ENCODE measurements around the gene C1orf50.

The C1orf50 gene

DNA sequence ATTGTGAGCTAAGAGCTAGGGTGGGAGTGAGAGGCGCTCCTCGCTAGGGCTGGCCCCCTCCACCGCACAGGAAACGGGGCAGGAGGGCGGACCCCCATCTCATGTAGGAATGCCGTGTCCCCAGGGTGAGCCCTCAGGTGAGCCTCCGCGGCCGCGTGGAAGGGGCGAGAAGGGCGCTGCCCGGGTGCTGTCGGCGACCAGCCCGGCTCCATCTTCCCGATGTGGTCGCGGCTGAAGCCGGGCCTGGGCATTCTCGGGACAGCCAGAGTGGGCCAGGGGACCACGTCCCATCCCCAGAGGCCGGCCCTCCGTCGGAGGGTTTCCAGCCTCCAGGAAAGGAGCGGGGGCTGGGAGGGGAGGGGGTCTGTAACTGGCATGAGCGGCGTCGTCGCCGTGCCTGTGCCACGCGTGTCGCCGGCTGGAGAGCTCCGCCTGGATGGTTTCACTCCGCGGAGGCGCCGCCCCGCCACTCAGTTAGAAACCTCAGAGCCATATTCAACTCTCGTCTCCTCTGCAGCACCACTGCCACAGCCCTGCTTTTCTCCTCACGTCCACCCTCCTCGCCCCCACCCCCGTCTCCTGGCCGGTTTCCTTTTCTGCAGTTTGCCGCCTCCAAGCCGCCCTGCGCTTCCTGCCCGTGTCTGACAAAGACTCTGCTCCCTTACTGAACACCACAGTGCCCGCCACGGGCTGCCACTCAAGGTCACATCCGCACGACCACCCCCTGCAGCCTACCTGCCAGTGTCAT, 18.1 kb downstream of the C1orf50 start, which contains the start of gene TMEM269:
Gene TMEM269, plus strand, starts transcription at position 46 of the 748 bp plus-strand sequence. CDS start 4,903 bp downstream, outside the sequence.
- no peak within 1 kb of the TSS for H3K27ac ChIP-seq
- H3K36me3 ChIP-seq (ENCODE audit: insufficient read depth), result no peaks in the 10 kb centered on the region
- no peak within 1 kb of the TSS for H3K9ac ChIP-seq
- H3K4me1 ChIP-seq (ENCODE audit: low read depth, poor library complexity, severe bottlenecking), result peaks cover 2% of the 10 kb centered on the region
- H4K20me1 ChIP-seq (ENCODE audit: insufficient read depth), result no peaks in the 10 kb centered on the region
- no peak within 1 kb of the TSS for H3K4me2 ChIP-seq
- no peaks in the 10 kb centered on the region for H3K79me2 ChIP-seq (ENCODE audit: insufficient read depth, low read depth)
- no peak within 1 kb of the TSS for H2AFZ ChIP-seq (ENCODE audit: low read depth)
- TF ChIP-seq, protein P1, sequence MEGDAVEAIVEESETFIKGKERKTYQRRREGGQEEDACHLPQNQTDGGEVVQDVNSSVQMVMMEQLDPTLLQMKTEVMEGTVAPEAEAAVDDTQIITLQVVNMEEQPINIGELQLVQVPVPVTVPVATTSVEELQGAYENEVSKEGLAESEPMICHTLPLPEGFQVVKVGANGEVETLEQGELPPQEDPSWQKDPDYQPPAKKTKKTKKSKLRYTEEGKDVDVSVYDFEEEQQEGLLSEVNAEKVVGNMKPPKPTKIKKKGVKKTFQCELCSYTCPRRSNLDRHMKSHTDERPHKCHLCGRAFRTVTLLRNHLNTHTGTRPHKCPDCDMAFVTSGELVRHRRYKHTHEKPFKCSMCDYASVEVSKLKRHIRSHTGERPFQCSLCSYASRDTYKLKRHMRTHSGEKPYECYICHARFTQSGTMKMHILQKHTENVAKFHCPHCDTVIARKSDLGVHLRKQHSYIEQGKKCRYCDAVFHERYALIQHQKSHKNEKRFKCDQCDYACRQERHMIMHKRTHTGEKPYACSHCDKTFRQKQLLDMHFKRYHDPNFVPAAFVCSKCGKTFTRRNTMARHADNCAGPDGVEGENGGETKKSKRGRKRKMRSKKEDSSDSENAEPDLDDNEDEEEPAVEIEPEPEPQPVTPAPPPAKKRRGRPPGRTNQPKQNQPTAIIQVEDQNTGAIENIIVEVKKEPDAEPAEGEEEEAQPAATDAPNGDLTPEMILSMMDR (conservative IDR thresholded peaks at IDR 0.05; ENCODE audit: low read depth, low read length), result no peak
- no peak within 1 kb of the TSS for H3K4me3 ChIP-seq (IDR thresholded peaks at IDR 0.05; ENCODE audit: insufficient read depth, low read depth, low read length)
- no peaks in the 10 kb centered on the region for H3K27me3 ChIP-seq (ENCODE audit: insufficient read depth, low read depth)

GRCh38 chr1:42786097-42786496, 19.0 kb downstream of the C1orf50 start:
- Histone ChIP-seq H4K20me1 (ENCODE audit: insufficient read depth) (no peaks in the 10 kb centered on the region), H3K27me3 (ENCODE audit: insufficient read depth, low read depth) (no peaks in the 10 kb centered on the region), H3K36me3 (ENCODE audit: insufficient read depth) (no peaks in the 10 kb centered on the region), H3K27ac (no peak overlapping the region), H2AFZ (ENCODE audit: low read depth) (no peak overlapping the region), H3K4me3 (IDR thresholded peaks at IDR 0.05; ENCODE audit: insufficient read depth, low read depth, low read length) (no peak overlapping the region), H3K9ac (no peak overlapping the region), H3K4me1 (ENCODE audit: low read depth, poor library complexity, severe bottlenecking) (no peaks in the 10 kb centered on the region), H3K4me2 (no peak overlapping the region), H3K79me2 (ENCODE audit: insufficient read depth, low read depth) (no peaks in the 10 kb centered on the region)
- TF ChIP-seq, protein P1 (conservative IDR thresholded peaks at IDR 0.05; ENCODE audit: low read depth, low read length), result no peak

- no peak overlapping the region for H3K4me3 ChIP-seq (IDR thresholded peaks at IDR 0.05; ENCODE audit: insufficient read depth, low read depth, low read length)
- no peaks in the 10 kb centered on the region for H3K4me1 ChIP-seq (ENCODE audit: low read depth, poor library complexity, severe bottlenecking)
- H3K9ac ChIP-seq, result no peak overlapping the region
- no peak overlapping the region for H2AFZ ChIP-seq (ENCODE audit: low read depth)
- H4K20me1 ChIP-seq (ENCODE audit: insufficient read depth), result no peaks in the 10 kb centered on the region
- TF ChIP-seq, protein P1 (conservative IDR thresholded peaks at IDR 0.05; ENCODE audit: low read depth, low read length), result no peak
- H3K27ac ChIP-seq, result no peak overlapping the region
- no peaks in the 10 kb centered on the region for H3K36me3 ChIP-seq (ENCODE audit: insufficient read depth)
- no peak overlapping the region for H3K4me2 ChIP-seq
- no peaks in the 10 kb centered on the region for H3K79me2 ChIP-seq (ENCODE audit: insufficient read depth, low read depth)
- H3K27me3 ChIP-seq (ENCODE audit: insufficient read depth, low read depth), result no peaks in the 10 kb centered on the region
Observed at GRCh38 chr1:42788021-42788420, 21.0 kb downstream of the C1orf50 start.

DNA sequence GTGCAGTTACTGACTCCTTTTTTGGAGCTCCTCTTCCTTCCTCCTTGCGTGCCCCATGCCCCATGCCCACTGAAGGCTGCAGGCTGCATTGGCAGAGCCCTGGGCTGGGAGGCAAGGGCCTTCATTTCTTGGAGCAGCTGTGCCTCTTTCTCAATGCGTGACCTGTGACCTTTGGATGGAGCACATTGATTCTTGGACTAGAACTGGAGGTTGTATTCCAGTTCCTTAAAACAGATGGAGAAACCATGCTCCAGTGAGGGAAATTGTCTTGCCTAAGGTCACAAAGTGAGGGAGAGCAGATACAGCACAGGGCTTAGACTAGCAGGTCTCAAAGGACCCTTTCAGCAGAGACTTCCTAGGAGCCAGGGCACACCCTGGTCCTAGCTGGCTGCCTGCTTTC, 26.8 kb downstream of the C1orf50 start:
- Histone ChIP-seq H2AFZ (ENCODE audit: low read depth) (no peak overlapping the region), H3K36me3 (ENCODE audit: insufficient read depth) (no peaks in the 10 kb centered on the region), H3K27ac (no peak overlapping the region), H3K4me3 (IDR thresholded peaks at IDR 0.05; ENCODE audit: insufficient read depth, low read depth, low read length) (no peak overlapping the region), H3K79me2 (ENCODE audit: insufficient read depth, low read depth) (no peaks in the 10 kb centered on the region), H3K4me1 (ENCODE audit: low read depth, poor library complexity, severe bottlenecking) (no peaks in the 10 kb centered on the region), H3K27me3 (ENCODE audit: insufficient read depth, low read depth) (no peaks in the 10 kb centered on the region), H3K4me2 (no peak overlapping the region), H3K9ac (no peak overlapping the region), H4K20me1 (ENCODE audit: insufficient read depth) (no peaks in the 10 kb centered on the region)
- TF ChIP-seq, protein P1 (conservative IDR thresholded peaks at IDR 0.05; ENCODE audit: low read depth, low read length), result no peak

All from KMS-11 (cell line).